ENCODE measurements around the gene BANF2.

DNA sequence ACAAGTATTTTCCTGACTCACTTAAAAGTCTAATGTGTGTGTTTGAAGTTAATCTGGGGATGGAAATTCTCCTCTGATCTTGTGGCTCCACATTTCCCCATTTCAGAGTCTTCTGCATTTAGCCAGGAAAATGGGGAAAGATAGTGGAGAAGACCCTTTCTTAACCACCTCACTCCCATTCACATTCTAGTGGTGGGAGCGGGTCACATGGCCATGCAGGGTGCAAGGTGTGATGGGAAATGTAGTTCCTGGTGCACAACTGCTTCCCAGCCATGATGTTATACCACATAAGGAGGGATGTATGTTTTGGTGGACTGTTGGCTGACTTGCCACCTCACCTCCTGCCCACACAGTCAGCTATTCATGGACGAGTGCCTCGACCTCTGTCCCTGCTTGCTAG, 61.8 kb downstream of the BANF2 start:
- TF ChIP-seq POLR2A (IDR thresholded peaks at IDR 0.05), result no peak
- TF ChIP-seq, protein P1, sequence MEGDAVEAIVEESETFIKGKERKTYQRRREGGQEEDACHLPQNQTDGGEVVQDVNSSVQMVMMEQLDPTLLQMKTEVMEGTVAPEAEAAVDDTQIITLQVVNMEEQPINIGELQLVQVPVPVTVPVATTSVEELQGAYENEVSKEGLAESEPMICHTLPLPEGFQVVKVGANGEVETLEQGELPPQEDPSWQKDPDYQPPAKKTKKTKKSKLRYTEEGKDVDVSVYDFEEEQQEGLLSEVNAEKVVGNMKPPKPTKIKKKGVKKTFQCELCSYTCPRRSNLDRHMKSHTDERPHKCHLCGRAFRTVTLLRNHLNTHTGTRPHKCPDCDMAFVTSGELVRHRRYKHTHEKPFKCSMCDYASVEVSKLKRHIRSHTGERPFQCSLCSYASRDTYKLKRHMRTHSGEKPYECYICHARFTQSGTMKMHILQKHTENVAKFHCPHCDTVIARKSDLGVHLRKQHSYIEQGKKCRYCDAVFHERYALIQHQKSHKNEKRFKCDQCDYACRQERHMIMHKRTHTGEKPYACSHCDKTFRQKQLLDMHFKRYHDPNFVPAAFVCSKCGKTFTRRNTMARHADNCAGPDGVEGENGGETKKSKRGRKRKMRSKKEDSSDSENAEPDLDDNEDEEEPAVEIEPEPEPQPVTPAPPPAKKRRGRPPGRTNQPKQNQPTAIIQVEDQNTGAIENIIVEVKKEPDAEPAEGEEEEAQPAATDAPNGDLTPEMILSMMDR (IDR thresholded peaks at IDR 0.05), result no peak
- TF ChIP-seq POLR2AphosphoS5 (IDR thresholded peaks at IDR 0.05), result no peak
